B cell (primary cell): ENCODE measurements around the gene NPHP4. TPM values are rescaled to one million over a fixed set of nuclear protein-coding genes. Genes with fewer than 3 reads are reported as not detected.

Source experiments
- ATAC-seq: fragments of 200-7000 bp; cut with Tn5 transposase; one replicate; pipeline ENCODE4 v1.10.0; 2021; ENCODE audit warnings: low read depth, mild to moderate bottlenecking, moderate number of reproducible peaks, moderate library complexity
- CTCF ChIA-PET: fragments of 350-600 bp; sonication (Branson Sonifier 250); formaldehyde crosslinking; loops from one replicate; lab custom pipeline; 2021; ENCODE audit warnings: antibody characterized with exemption, inconsistent platforms; lab: Charles Lee
- POLR2A ChIA-PET: fragments of 350-600 bp; sonication (Branson Sonifier 250); formaldehyde crosslinking; loops from one replicate; lab custom pipeline; 2021; ENCODE audit warnings: antibody characterized with exemption; lab: Charles Lee
- DNase-seq: peaks from one replicate; pipeline ENCODE4 v3.0.0; 2013
- H2AFZ ChIP-seq: 2 replicates; pipeline ENCODE4 v1.6.1; 2012; ENCODE audit warnings: mild to moderate bottlenecking, low read depth, low read length; ENCODE audit not compliant: insufficient read depth, poor library complexity, severe bottlenecking
- H3K27ac ChIP-seq, 2 donors: 1 replicate in 1 of 2; 2 replicates in 1 of 2; pipeline ENCODE4 v1.5.1; 2012 to 2013; ENCODE audit warnings: low read length in 2 of 2, mild to moderate bottlenecking in 2 of 2, moderate library complexity in 1 of 2
- H3K27me3 ChIP-seq, 4 experiments: fragments of 200-600 bp in 1 of 4; sonication (generic) in 1 of 4; replicated peaks in 1 of 4; 1 replicate in 2 of 4; 2 replicates in 2 of 4; pipeline versions ENCODE4 v1.6.1 to v1.7.0; 2013 to 2016; ENCODE audit warnings: low read length in 3 of 4, mild to moderate bottlenecking in 2 of 4, mixed read lengths in 1 of 4, moderate library complexity in 1 of 4; ENCODE audit not compliant: insufficient read depth in 4 of 4, control insufficient read depth in 3 of 4; ENCODE audit errors: control extremely low read depth in 1 of 4
- H3K36me3 ChIP-seq, 2 experiments: replicated peaks in 1 of 2; 1 replicate in 1 of 2; 2 replicates in 1 of 2; pipeline versions ENCODE4 v1.6.1 to v1.7.1; 2013; ENCODE audit warnings: low read length in 1 of 2; ENCODE audit not compliant: insufficient read depth in 2 of 2, control insufficient read depth in 1 of 2; ENCODE audit errors: control extremely low read depth in 1 of 2, extremely low read depth in 1 of 2
- H3K4me1 ChIP-seq, 2 donors: fragments of 200-600 bp in 1 of 2; sonication (generic) in 1 of 2; 1 replicate in 1 of 2; 2 replicates in 1 of 2; pipeline versions ENCODE4 v1.5.1 to v1.6.1; 2013 to 2017; ENCODE audit warnings: low read length in 2 of 2; ENCODE audit not compliant: control insufficient read depth in 2 of 2, insufficient read depth in 2 of 2
- H3K4me2 ChIP-seq: replicated peaks from 2 replicates; pipeline ENCODE3; 2012; ENCODE audit warnings: mild to moderate bottlenecking, low read depth, low read length; ENCODE audit not compliant: poor library complexity, severe bottlenecking
- H3K4me3 ChIP-seq, 5 experiments: fragments of 200-600 bp in 1 of 5; sonication (generic) in 1 of 5; 1 replicate in 3 of 5; 2 replicates in 2 of 5; pipeline versions ENCODE4 v1.5.1 to v1.7.0; 2011 to 2016; ENCODE audit warnings: low read length in 4 of 5, mild to moderate bottlenecking in 4 of 5, low read depth in 2 of 5, control low read depth in 1 of 5, moderate library complexity in 1 of 5; ENCODE audit not compliant: insufficient read depth in 1 of 5; ENCODE audit errors: control extremely low read depth in 1 of 5, extremely low read depth in 1 of 5
- H3K79me2 ChIP-seq: fragments of 200-600 bp; sonication (generic); one replicate; pipeline ENCODE4 v1.6.0; 2016; ENCODE audit warnings: low read length; ENCODE audit not compliant: control insufficient read depth, insufficient read depth
- H3K9ac ChIP-seq: fragments of 200-600 bp; sonication (generic); 2 replicates; pipeline ENCODE4 v1.6.1; 2017; ENCODE audit warnings: mild to moderate bottlenecking, low read length, moderate library complexity
- H3K9me3 ChIP-seq, 3 donors: one replicate each; pipeline versions ENCODE4 v1.6.1 to v1.7.1; 2013; ENCODE audit warnings: low read length in 2 of 3; ENCODE audit not compliant: control insufficient read depth in 2 of 3, insufficient read depth in 1 of 3; ENCODE audit errors: control extremely low read depth in 1 of 3
- H4K20me1 ChIP-seq: 2 replicates; pipeline ENCODE4 v1.6.0; 2012; ENCODE audit warnings: mild to moderate bottlenecking, low read length; ENCODE audit not compliant: insufficient read depth, control insufficient read depth, poor library complexity, severe bottlenecking
- H3K27ac Mint-ChIP-seq: one replicate; pipeline ENCODE4 v1.8.0; 2021; ENCODE audit warnings: mixed read lengths
- H3K27me3 Mint-ChIP-seq: one replicate; pipeline ENCODE4 v1.8.0; 2021; ENCODE audit warnings: mixed read lengths
- H3K4me1 Mint-ChIP-seq: one replicate; pipeline ENCODE4 v1.8.0; 2021; ENCODE audit warnings: mixed read lengths
- H3K4me3 Mint-ChIP-seq: one replicate; pipeline ENCODE4 v1.8.0; 2021; ENCODE audit warnings: mixed read lengths
- H3K9me3 Mint-ChIP-seq: one replicate; pipeline ENCODE4 v1.8.0; 2022; ENCODE audit warnings: mixed read lengths; ENCODE audit not compliant: insufficient read depth
- CTCF ChIP-seq: fragments of 200-600 bp; IDR thresholded peaks from one replicate; pipeline ENCODE4 v1.8.0; 2022; ENCODE audit warnings: antibody characterized with exemption, mild to moderate bottlenecking
- EZH2 ChIP-seq: IDR thresholded peaks from 2 replicates; pipeline ENCODE4 v1.6.1; 2012; ENCODE audit warnings: borderline replicate concordance, low read depth, mild to moderate bottlenecking, moderate library complexity, low read length; ENCODE audit not compliant: insufficient read depth, poor library complexity, severe bottlenecking
- WGBS: methylation state at CpG from one replicate; pipeline ENCODE4 v1.1.5; 2013; ENCODE audit warnings: missing lambda C conversion rate; ENCODE audit not compliant: insufficient coverage; 5-methylcytosine and 5-hydroxymethylcytosine counted together
- intact Hi-C: fragments of 100-400 bp; cut with micrococcal nuclease; formaldehyde crosslinking; loops from one replicate; pipeline ENCODE4 v1.10.0; 2022
- polyA plus RNA-seq: library from polyadenylated mRNA; depleted of rRNA; stranded (reverse); fragments of >200 nt; gene quantifications from 2 replicates; pipeline ENCODE4 v1.2.3, GENCODE V29; 2012
- total RNA-seq, 2 donors: library from RNA; stranded (reverse); fragments of 120-200 nt in 1 of 2; gene quantifications; 1 replicate in 1 of 2; 2 replicates in 1 of 2; pipeline versions ENCODE4 v1.2.3 to v1.2.4, GENCODE V29; 2013 to 2022

Gene NPHP4
- total and polyA plus RNA-seq, 2 donors (not counting 1 experiment from before 2014, with no cell fraction given), result 6.5 to 14.8 TPM

- 94% methylated on average over 22 of the region's 22 CpGs for WGBS
- no peaks in the 10 kb centered on the region for H3K27me3 ChIP-seq
- no peaks in the 10 kb centered on the region for H3K36me3 ChIP-seq
- no peak overlapping the region for H3K27ac Mint-ChIP-seq
- no peak overlapping the region for H3K4me3 ChIP-seq
- H3K27ac ChIP-seq, result no peak overlapping the region
- H3K9ac ChIP-seq, result no peak overlapping the region
- POLR2A ChIA-PET, result no interaction called here
- no peaks in the 10 kb centered on the region for H3K4me1 ChIP-seq
- H3K4me1 Mint-ChIP-seq, result no peaks in the 10 kb centered on the region
- CTCF ChIA-PET, result interaction anchor here (6.4 kb wide), 1 partner anchor 459 kb away, joined by 62 read pairs; no protein-coding TSS in a partner anchor
- no peak for TF ChIP-seq CTCF
- no peak for TF ChIP-seq EZH2
- H3K9me3 ChIP-seq, result no peaks in the 10 kb centered on the region
- DNase-seq (no peak), ATAC-seq (no peak)
- H3K4me3 Mint-ChIP-seq, result no peak overlapping the region
- no peaks in the 10 kb centered on the region for H3K79me2 ChIP-seq
- no peaks in the 10 kb centered on the region for H3K9me3 Mint-ChIP-seq
- H3K4me2 ChIP-seq, result no peak overlapping the region
- intact Hi-C loops, result no loop called here
- no peak overlapping the region for H2AFZ ChIP-seq
- H4K20me1 ChIP-seq, result no peaks in the 10 kb centered on the region
- no peaks in the 10 kb centered on the region for H3K27me3 Mint-ChIP-seq
Observed at GRCh38 chr1:5971471-5972197, 20.6 kb downstream of the NPHP4 start.

- DNase-seq, result no peak
- no peaks in the 10 kb centered on the region for H3K9me3 ChIP-seq
- H3K4me2 ChIP-seq, result no peak overlapping the region
- no peak overlapping the region for H2AFZ ChIP-seq
- 96% methylated on average over 9 of the region's 13 CpGs for WGBS
- no peaks in the 10 kb centered on the region for H3K27me3 Mint-ChIP-seq
- no peaks in the 10 kb centered on the region for H3K36me3 ChIP-seq
- CTCF ChIA-PET, result interaction anchor here (6.4 kb wide), 1 partner anchor 458 kb away, joined by 62 read pairs; no protein-coding TSS in a partner anchor
- intact Hi-C loops, result no loop called here
- H4K20me1 ChIP-seq, result no peaks in the 10 kb centered on the region
- H3K9ac ChIP-seq, result no peak overlapping the region
- no peaks in the 10 kb centered on the region for H3K4me1 Mint-ChIP-seq
- H3K4me3 ChIP-seq, result no peak overlapping the region
- no peaks in the 10 kb centered on the region for H3K4me1 ChIP-seq
- H3K27ac Mint-ChIP-seq, result no peak overlapping the region
- no peak overlapping the region for H3K4me3 Mint-ChIP-seq
- TF ChIP-seq EZH2 (no peak), CTCF (no peak)
- ATAC-seq, result no peak
- H3K27ac ChIP-seq, result no peak overlapping the region
- no peaks in the 10 kb centered on the region for H3K27me3 ChIP-seq
- POLR2A ChIA-PET, result no interaction called here
- H3K79me2 ChIP-seq, result no peaks in the 10 kb centered on the region
- H3K9me3 Mint-ChIP-seq, result no peaks in the 10 kb centered on the region
Observed at GRCh38 chr1:5970610-5971273, 21.5 kb downstream of the NPHP4 start.
